DMS 273 treated with DMSO at 0.1 percent for 48 hours (cell line): ENCODE results near the gene ADSS1.

ENCODE experiments used
- DNase-seq: peaks from one replicate; lab custom pipeline; 2025; lab: John Stamatoyannopoulos, UW

The ADSS1 gene

DNA sequence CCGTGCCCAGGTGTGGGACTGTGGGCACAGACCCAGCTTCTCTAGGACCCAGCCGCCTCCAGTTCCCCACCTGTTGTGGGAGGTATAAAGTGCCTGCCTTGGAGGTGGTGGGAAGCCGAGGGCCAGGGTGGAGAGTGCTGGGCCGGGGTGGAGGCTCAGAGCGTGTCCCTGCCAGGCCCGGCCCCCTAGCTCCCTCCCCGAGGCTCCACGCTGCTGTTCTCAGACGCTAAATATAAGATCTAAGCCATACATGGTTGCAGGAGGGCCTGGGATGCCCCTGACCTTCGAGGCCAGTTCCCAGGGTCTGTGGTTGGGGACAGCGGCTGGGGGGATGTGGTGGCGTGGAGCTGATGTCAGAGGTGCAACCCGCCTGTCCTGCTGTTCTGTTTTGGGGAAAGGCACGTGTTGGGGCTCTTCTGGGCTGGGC, 23.8 kb upstream of the ADSS1 start:
- DNase-seq: no peak

DNA sequence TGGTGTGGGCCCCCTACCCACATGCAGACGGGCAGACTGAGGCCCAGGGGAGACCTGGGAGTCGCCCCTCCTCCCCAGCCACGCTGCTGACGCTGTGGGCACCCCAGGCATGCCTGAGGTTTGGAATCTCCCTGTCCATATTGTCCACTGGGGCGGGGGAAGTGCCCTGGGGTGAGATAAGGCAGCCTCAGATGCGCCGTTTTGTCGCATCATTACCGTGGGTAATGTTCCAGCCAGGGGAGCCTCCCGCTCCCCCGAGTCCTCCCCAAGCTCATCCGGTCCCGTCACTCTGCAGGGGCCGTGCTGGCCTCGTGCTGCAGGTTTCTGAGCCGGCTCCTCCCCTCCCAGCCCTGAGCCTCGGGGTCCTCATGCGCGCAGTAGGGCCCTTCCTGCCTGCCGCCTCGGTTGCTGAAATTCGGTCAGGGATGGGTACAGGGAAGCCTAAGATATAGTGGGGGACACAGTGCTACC, 23.2 kb upstream of the ADSS1 start:
- DNase-seq: no peak

DNA sequence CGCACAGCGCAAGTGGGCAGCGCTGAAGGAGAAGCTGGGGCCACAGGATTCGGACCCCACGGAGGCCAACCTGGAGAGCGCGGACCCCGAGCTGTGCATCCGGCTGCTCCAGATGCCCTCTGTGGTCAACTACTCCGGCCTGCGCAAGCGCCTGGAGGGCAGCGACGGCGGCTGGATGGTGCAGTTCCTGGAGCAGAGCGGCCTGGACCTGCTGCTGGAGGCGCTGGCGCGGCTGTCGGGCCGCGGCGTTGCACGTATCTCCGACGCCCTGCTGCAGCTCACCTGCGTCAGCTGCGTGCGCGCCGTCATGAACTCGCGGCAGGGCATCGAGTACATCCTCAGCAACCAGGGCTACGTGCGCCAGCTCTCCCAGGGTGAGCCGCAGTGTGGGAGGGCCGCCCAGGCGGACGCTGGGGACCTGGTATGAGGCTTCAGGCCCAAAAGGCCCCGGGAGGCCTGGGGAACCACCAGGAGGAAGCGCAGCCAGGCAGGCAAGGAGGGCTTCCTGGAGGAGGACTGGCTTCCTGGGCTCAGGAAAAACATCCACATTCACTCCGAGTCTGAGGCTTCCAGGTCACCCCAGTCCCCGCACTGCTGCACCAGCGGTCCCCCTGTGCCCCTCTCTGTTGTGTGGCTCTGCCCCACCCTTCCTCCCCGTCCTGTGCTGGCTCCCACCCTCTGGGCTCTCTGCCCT, 22.5 kb upstream of the ADSS1 start:
- no peak for DNase-seq

DNA sequence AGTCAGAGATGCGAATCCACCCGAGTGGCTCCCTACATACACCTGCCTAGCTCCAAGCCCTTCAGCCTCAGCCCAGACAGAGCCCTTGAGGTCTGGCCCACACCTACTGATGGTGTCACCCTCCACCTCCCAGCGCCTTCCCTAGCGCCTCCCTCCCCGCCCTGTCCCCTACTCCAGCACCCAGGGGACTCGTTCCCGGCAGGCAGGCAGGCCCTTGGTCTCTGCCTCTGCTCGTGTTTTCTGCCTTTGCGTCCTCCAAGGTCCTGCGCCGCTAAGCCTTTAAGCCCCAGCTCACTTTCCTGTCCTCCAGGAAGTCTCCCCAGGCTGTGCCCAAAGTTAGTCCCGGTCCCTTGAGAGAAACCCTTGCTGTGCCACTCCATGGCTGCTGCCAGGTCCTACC, 21.9 kb upstream of the ADSS1 start:
- DNase-seq: no peak

DNA sequence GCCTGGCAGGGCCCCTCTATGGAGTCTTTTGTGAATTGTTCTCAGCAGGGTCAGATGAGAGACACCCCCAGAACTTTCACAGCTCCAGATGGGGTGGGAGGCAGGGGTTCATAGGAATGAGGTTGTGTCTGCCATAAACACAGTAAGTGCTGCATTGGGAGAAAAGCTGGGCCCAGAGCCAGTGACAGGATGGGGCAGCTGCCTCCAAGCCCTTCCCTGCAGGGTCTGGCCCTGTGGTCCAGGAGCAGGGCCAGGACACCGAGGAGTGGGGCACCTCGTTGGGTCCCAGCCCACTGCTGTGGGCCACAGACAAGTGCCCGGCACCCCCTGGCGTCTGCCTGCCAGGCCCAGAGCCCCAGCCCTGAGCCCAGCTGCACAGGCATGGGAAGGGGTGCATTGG, 21.4 kb upstream of the ADSS1 start:
- DNase-seq: no peak

DNA sequence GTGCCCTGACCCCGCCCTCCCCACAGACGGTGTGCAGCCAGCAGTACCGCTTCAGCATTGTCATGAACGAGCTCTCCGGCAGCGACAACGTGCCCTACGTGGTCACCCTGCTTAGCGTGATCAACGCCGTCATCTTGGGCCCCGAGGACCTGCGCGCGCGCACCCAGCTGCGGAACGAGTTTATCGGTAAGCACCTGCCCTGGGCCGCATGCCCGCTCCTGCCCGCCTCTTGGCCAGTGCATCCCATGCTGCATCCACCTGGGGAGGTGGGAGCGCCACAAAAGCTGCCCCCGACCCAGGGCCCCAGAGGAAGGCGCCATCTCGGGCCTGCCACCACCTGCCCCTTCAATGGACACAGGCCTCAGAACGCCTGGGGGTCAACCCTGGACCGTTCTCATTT, 20.8 kb upstream of the ADSS1 start:
- no peak for DNase-seq

DNA sequence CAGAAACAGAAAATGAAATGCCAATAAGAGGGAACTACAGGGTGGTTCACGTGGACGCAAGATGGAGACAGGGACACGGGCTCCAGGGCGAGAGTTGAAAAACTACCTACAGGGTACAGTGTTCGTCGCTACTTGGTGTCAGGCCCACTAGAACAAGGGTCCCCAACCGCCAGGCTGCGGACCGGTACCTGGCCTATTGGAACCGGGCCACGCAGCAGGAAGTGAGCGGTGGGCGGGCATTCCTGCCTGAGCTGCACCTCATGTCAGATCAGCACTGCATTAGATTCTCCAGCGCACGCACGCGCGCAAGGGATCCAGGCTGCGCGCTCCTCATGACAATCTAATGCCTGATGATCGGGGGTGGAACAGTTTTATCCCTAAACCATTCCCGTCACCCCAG, 19.8 kb upstream of the ADSS1 start:
- DNase-seq: no peak

DNA sequence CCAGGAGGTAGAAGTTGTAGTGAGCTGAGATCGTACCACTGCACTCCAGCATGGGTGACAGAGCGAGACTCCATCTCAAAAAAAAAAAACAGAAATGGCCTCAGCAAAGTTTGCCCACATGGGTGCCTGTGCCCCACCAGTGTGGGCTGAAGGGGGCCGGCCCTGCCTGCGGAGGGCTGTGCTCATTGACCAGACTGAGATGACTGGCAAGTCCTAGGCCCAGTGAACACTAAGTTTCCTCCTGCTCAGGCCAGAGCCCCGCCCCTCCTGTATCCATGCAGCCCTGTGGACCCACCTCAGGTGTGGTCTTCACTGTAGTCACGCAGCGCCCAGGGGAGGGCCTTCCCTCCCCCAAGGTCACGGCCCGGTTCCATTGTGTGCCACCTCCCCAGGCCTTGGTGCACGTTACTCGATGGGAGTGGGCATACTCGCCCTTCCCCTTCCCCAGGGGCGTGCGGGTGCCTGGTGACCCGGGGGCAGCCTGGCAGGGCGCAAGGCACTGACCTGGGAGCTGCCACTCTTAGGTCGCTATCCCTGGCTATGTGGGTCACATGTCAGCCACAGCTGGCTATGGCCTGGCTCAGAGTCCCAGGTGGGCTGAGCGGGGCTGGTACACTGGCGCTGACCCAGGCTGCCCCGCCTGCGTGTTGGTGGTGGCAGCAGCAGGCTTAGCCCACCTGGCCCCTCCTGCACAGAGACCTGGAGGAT, 18.5 kb upstream of the ADSS1 start:
- no peak for DNase-seq

DNA sequence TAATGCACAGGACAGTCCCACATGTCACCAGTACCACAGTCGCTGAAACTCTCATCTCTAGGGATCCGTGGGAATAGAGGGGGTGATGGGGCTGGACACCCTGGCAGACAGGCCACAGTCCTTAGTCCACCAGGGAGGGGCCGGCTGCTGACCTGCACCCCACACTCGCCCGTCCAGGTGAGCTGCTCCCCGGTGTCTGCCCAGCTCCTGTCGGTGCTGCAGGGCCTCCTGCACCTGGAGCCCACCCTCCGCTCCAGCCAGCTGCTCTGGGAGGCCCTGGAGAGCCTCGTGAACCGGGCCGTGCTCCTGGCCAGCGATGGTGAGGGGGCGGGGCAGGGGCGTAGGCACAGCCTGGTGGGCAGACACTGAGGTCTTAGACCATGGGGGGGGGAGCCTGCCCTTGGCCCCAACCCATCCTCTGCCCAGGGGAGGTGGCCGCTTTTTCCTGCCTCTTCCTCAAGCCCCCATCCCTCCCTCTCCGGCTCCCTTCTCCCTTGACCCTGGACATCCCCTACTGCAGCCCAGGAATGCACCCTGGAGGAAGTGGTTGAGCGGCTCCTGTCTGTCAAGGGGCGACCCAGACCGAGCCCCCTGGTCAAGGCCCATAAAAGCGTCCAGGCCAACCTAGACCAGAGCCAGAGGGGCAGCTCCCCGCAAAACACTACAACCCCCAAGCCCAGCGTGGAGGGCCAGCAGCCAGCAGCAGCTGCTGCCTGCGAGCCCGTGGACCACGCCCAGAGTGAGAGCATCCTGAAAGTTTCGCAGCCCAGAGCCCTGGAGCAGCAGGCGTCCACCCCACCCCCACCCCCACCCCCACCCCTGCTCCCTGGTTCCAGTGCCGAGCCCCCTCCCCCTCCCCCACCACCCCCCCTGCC, 17.1 kb upstream of the ADSS1 start:
- peak; percentile 21 for DNase-seq

DNA sequence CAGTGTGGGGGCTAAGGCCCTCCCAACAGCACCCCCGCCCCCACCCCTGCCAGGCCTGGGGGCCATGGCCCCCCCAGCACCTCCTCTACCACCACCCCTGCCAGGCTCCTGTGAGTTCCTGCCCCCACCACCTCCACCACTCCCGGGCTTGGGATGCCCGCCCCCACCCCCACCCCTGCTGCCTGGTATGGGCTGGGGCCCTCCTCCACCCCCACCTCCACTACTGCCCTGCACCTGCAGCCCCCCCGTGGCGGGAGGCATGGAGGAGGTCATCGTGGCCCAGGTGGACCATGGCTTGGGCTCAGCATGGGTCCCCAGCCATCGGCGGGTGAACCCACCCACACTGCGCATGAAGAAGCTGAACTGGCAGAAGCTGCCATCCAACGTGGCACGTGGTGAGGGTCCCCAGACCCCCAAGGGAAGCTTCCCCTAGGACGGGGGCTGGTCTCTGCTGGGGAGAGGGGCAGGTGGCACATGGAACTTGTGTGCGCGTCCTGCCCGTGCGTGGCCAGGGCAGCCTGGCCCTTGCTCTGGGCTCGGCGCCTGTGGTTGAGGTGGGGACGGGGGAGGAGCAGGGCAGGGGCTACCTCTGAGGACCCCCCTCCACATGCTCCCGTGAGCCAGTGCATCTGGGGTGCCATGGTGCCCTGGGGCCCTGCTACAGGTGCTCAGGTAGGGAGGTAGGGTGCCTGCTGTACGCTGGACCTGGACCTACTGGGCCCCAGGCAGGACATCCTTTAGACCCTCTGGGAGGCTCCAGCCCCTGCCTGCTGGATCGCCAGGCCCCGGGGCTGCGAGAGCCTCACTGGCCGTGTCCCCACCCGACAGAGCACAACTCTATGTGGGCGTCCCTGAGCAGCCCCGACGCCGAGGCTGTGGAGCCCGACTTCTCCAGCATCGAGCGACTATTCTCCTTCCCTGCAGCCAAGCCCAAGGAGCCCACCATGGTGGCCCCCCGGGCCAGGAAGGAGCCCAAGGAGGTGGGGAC, 16.1 kb upstream of the ADSS1 start:
- no peak for DNase-seq

DNA sequence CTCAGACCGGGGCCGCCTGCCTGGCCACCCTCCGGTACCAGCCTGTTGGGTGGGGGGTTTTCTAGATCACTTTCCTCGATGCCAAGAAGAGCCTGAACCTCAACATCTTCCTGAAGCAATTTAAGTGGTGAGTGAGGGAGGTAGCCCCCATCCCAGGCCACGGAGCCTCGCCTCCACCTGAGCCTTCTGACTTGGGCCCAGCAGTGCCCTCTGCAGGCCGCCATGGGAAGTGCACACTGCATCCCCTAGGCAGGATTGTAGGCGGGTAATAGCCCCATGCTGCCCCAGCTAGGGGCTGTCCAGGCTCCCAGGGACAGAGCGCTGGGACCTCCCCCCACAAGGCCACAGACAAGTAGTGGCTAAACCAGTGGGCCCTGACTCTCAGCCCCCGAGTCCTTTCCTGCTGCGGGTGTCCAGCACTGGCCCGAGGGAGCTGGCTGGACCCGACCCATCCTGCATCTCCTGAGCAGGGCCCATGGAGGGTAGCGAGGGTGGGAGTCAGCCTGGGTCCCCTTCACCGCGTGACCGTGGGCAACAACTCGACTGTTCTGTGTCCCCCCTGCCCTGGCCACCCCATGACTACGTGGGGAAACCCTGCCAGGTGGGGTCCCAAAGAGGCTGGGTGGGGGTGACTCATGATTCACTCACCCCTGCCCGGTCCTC, 15.3 kb upstream of the ADSS1 start:
- peak; percentile 25 for DNase-seq

DNA sequence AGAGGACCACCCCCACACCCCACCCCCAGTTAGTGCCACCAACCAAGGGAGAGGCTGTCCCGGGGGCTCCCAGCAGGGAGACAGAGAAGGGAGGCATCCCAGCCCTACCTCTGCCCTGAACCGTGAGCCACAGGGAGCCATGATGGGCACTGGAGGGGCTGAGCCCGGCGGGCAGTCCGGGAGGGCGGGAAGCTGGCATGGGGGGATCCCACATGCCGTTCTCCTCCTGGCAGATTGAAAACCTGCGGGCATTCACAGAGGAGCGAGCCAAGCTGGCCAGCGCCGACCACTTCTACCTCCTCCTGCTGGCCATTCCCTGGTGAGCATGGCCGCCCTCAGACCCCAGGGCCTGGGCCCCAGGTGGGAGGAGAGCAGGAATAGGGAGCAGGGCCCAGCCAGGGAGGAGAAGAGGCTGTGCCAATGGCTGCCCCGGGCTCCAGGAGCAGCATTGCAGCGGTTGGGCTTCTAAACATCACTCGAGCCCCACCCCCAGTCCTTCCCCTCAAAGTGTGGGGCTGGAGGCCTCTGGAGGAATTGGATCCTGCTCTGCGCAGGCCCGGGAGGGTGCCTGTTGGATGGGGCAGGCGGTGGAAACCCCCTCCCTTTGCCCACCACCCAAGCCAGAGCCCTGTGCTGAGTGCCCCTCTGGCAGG, 14.5 kb upstream of the ADSS1 start:
- DNase-seq: no peak

DNA sequence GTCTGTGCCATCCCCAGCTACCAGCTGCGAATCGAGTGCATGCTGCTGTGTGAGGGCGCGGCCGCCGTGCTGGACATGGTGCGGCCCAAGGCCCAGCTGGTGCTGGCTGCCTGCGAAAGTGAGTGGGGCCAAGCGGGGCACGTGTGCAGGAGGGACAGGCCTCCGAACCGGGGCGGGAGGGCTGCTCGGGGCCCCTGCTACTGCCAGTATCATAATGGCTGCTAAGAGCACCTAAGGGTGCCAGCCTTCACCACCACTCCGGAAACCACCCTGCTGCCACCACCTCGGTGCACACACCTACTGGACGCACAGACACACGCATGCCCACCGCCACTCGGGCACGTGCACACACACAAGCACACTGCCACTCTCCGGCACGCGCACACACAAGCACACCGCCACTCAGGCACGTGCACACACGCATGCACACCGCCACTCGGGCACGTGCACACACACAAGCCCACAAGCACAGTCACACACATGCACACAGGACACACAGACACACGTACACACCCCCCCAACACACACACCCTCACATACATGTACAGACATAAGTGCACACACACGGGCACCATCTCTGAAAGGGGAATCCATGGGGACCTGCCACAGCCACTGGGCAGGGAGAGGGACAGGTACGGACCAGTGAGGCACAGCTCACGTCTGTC, 13.8 kb upstream of the ADSS1 start:
- no peak for DNase-seq

DNA sequence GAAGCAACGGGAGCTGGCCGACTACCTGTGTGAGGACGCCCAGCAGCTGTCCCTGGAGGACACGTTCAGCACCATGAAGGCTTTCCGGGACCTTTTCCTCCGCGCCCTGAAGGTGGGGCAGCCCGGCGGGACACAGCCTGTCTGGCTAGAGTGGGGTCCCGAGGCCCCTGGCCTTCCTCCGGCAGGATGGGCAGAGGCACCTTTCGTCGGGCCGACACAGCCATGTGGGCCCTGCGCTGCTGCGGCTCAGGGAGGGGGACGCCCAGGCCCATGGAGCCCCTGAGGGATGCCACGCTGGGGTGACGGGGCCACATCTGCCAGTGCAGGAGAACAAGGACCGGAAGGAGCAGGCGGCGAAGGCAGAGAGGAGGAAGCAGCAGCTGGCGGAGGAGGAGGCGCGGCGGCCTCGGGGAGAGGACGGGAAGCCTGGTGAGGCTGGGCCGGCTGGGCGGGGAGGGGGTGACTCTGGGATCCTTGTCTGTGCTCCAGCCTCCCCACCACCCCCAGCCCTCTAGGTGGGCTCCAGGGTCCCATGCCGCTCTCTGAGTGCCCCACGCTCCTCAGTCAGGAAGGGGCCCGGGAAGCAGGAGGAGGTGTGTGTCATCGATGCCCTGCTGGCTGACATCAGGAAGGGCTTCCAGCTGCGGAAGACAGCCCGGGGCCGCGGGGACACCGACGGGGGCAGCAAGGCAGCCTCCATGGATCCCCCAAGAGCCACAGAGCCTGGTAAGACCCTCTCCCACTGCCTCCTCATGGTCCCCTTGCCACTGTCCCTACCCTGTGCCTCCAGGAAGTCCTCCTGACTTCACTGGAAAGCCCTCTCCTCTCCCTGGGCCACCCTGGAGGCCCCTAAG, 10.9 kb upstream of the ADSS1 start:
- no peak for DNase-seq

DNA sequence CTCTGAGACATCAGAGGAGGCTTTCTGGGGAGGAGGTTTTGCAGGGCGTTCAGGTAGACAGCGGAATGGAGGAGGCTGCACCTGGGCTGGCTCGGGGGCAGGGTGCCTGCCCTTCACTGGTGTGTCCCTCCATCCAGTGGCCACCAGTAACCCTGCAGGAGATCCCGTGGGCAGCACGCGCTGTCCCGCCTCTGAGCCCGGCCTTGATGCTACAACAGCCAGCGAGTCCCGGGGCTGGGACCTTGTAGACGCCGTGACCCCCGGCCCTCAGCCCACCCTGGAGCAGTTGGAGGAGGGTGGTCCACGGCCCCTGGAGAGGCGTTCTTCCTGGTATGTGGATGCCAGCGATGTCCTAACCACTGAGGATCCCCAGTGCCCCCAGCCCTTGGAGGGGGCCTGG, 10.0 kb upstream of the ADSS1 start:
- no peak for DNase-seq

DNA sequence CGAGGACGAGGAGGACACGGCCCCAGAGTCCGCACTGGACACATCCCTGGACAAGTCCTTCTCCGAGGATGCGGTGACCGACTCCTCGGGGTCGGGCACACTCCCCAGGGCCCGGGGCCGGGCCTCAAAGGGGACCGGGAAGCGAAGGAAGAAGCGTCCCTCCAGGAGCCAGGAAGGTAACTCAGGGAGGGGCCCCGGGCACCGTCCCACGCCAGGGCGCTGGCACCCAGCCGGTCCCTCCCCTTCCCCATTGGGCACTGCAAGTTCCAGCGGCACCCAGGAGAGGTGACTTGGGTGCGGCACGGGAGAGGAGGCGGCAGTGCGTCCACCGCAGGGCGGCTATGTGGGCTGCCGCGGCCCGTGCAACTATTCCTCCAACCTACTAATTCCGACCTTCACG, 9.3 kb upstream of the ADSS1 start:
- no peak for DNase-seq

DNA sequence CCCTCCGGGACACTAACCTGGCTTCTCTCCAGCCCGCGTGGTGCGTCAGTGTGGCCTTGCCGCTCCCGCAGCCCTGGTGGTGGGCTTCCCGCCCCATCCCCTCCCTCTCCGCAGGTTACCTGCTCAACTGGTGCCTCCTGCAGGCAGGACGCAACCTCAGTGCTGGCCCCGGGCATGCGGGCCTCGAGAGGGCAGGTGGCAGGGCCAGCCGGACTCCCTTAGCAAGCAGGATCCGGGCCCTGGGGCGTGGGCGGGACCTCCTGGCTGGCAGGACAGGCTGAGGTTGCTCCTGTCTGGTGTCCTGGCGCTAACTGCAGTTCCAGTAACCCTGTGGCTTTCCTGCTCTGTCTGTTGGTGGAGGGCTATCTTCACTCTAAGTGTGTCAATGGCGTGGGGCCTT, 8.6 kb upstream of the ADSS1 start:
- no peak for DNase-seq

DNA sequence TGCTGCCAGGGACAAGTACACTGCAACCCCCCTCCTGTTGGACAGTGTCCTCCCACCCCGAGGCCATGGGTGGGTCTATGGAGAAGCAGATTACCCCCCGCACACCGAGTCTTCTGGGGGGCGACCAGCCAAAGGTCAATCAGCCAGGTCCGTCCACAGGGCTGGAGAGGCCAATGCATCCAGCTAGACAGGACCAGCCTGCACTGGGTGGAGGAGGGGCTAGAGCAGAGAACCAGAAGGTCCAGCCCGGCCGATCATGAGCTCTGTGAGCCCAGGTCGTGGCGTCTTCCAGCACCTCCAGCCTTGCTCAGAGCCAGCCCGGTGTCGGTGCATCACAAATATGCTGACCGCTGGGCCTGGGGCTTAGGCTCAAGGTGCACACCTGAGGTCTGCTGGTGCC, 8.2 kb upstream of the ADSS1 start:
- no peak for DNase-seq

DNA sequence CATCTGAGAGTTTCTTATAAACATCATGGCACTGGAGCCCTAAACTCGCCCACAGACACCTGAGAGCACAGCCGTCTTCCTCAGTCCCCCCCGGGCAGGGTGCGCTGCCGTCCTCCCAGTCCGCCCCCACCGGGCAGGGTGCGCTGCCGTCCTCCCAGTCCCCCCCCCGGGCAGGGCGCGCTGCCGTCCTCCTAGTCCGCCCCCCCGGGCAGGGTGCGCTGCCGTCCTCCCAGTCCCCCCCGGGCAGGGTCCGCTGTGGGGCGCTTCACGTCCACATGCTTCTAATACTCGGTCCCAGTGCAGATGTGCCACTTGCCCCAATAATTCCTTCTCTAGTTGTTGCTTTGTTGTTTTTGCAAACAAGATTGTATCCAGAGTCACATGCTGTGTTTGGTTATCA, 6.9 kb upstream of the ADSS1 start:
- no peak for DNase-seq
